NOMO-1 (cell line): ENCODE data around the gene TAF1C.

Experiments used
- DNase-seq, 2 experiments: peaks; one replicate each; lab custom pipeline; 2025; ENCODE audit not compliant: unreplicated experiment in 2 of 2; lab: John Stamatoyannopoulos, UW

TAF1C gene

GRCh38 chr16:84136331-84137125 lies 50.3 kb downstream of the TAF1C start:
- DNase-seq = no peak

GRCh38 chr16:84132527-84133285 lies 54.2 kb downstream of the TAF1C start:
- DNase-seq = no peak

- no peak for DNase-seq
Measured at GRCh38 chr16:84131117-84131516, 55.7 kb downstream of the TAF1C start.
